ENCODE data around the gene SFXN3.

The SFXN3 gene

GRCh38 chr10:101002456-101002855 is 28.6 kb upstream of the SFXN3 start:
- no peak for DNase-seq (ENCODE audit: extremely low read depth, insufficient read length)
- H3K36me3 ChIP-seq (ENCODE audit: control insufficient read depth, insufficient read depth, low read length): peaks cover 4% of the 10 kb centered on the region
- no peaks in the 10 kb centered on the region for H3K27me3 ChIP-seq (replicated peaks; ENCODE audit: control insufficient read depth, insufficient read depth, low read length)
- H3K4me3 ChIP-seq (replicated peaks; ENCODE audit: low read depth, low read length): no peak overlapping the region
- TF ChIP-seq CTCF (IDR thresholded peaks at IDR 0.05; ENCODE audit: insufficient read depth, low read length, poor library complexity, severe bottlenecking): no peak

- Histone ChIP-seq H3K36me3 (ENCODE audit: control insufficient read depth, insufficient read depth, low read length) (peaks cover 4% of the 10 kb centered on the region), H3K4me3 (replicated peaks; ENCODE audit: low read depth, low read length) (no peak overlapping the region), H3K27me3 (replicated peaks; ENCODE audit: control insufficient read depth, insufficient read depth, low read length) (no peaks in the 10 kb centered on the region)
- no peak for TF ChIP-seq CTCF (IDR thresholded peaks at IDR 0.05; ENCODE audit: insufficient read depth, low read length, poor library complexity, severe bottlenecking)
- DNase-seq (ENCODE audit: extremely low read depth, insufficient read length): no peak
Observed at GRCh38 chr10:101003639-101004206, 27.3 kb upstream of the SFXN3 start.

- peaks cover 4% of the 10 kb centered on the region for H3K36me3 ChIP-seq (ENCODE audit: control insufficient read depth, insufficient read depth, low read length)
- H3K27me3 ChIP-seq (replicated peaks; ENCODE audit: control insufficient read depth, insufficient read depth, low read length): no peaks in the 10 kb centered on the region
- TF ChIP-seq CTCF (IDR thresholded peaks at IDR 0.05; ENCODE audit: insufficient read depth, low read length, poor library complexity, severe bottlenecking): no peak
- no peak for DNase-seq (ENCODE audit: extremely low read depth, insufficient read length)
- no peak overlapping the region for H3K4me3 ChIP-seq (replicated peaks; ENCODE audit: low read depth, low read length)
Observed at GRCh38 chr10:101005361-101005760, 25.7 kb upstream of the SFXN3 start.

GRCh38 chr10:101005869-101006567 is 25.0 kb upstream of the SFXN3 start:
- no peak for DNase-seq (ENCODE audit: extremely low read depth, insufficient read length)
- Histone ChIP-seq H3K4me3 (replicated peaks; ENCODE audit: low read depth, low read length) (no peak overlapping the region), H3K27me3 (replicated peaks; ENCODE audit: control insufficient read depth, insufficient read depth, low read length) (no peaks in the 10 kb centered on the region), H3K36me3 (ENCODE audit: control insufficient read depth, insufficient read depth, low read length) (peaks cover 4% of the 10 kb centered on the region)
- TF ChIP-seq CTCF (IDR thresholded peaks at IDR 0.05; ENCODE audit: insufficient read depth, low read length, poor library complexity, severe bottlenecking): no peak

GRCh38 chr10:101006593-101007098 is 24.4 kb upstream of the SFXN3 start:
- Histone ChIP-seq H3K27me3 (replicated peaks; ENCODE audit: control insufficient read depth, insufficient read depth, low read length) (no peaks in the 10 kb centered on the region), H3K36me3 (ENCODE audit: control insufficient read depth, insufficient read depth, low read length) (peaks cover 4% of the 10 kb centered on the region), H3K4me3 (replicated peaks; ENCODE audit: low read depth, low read length) (no peak overlapping the region)
- TF ChIP-seq CTCF (IDR thresholded peaks at IDR 0.05; ENCODE audit: insufficient read depth, low read length, poor library complexity, severe bottlenecking): no peak
- DNase-seq (ENCODE audit: extremely low read depth, insufficient read length): no peak

Measured in GM06990 (cell line).